Neural progenitor cell (in vitro differentiated cells): ENCODE data around the gene AFF3. TPM values are rescaled to one million over a fixed set of nuclear protein-coding genes. Genes with fewer than 3 reads are reported as not detected.

Source experiments
- DNase-seq: peaks from one replicate; pipeline ENCODE4 v3.0.0-alpha.2; 2016; ENCODE audit warnings: low spot score
- H2AFZ ChIP-seq: fragments of 200-600 bp; sonication (generic); replicated peaks from 2 replicates; pipeline ENCODE4 v1.6.1; 2016; ENCODE audit warnings: antibody characterized with exemption
- H3F3A ChIP-seq: fragments of 200-600 bp; sonication (generic); 2 replicates; pipeline ENCODE4 v1.6.1; 2016; ENCODE audit warnings: antibody characterized with exemption, low read depth
- H3K27ac ChIP-seq: fragments of 200-600 bp; sonication (generic); 2 replicates; pipeline ENCODE4 v1.5.1; 2016; ENCODE audit warnings: mild to moderate bottlenecking
- H3K27me3 ChIP-seq: fragments of 200-600 bp; sonication (generic); 2 replicates; pipeline ENCODE4 v1.6.1; 2016; ENCODE audit warnings: mild to moderate bottlenecking, moderate library complexity
- H3K36me3 ChIP-seq: fragments of 200-600 bp; sonication (generic); 2 replicates; pipeline ENCODE4 v1.5.1; 2016
- H3K4me1 ChIP-seq: fragments of 200-600 bp; sonication (generic); 2 replicates; pipeline ENCODE4 v1.6.1; 2016; ENCODE audit warnings: mixed run types
- H3K4me2 ChIP-seq: fragments of 200-600 bp; sonication (generic); 2 replicates; pipeline ENCODE4 v1.6.1; 2016
- H3K4me3 ChIP-seq: fragments of 200-600 bp; sonication (generic); 2 replicates; pipeline ENCODE4 v1.5.1; 2016
- H3K79me2 ChIP-seq: fragments of 200-600 bp; sonication (generic); 2 replicates; pipeline ENCODE4 v1.6.1; 2016; ENCODE audit warnings: low read depth
- H3K9ac ChIP-seq: fragments of 200-600 bp; sonication (generic); 2 replicates; pipeline ENCODE4 v1.6.1; 2016
- H3K9me3 ChIP-seq: fragments of 200-600 bp; sonication (generic); 2 replicates; pipeline ENCODE4 v1.5.1; 2016; ENCODE audit warnings: low read depth
- H4K20me1 ChIP-seq: fragments of 200-600 bp; sonication (generic); 2 replicates; pipeline ENCODE4 v1.6.1; 2016; ENCODE audit warnings: low read depth
- H3K27ac Mint-ChIP-seq: 3 replicates; pipeline ENCODE4 v1.8.0; 2021; ENCODE audit warnings: mixed read lengths
- H3K27me3 Mint-ChIP-seq: 2 replicates; pipeline ENCODE4 v1.8.0; 2022; ENCODE audit warnings: low read depth, mild to moderate bottlenecking, inconsistent platforms, moderate library complexity, mixed read lengths; ENCODE audit not compliant: insufficient read depth
- H3K36me3 Mint-ChIP-seq: 3 replicates; pipeline ENCODE4 v1.8.0; 2021; ENCODE audit warnings: mixed read lengths
- H3K4me1 Mint-ChIP-seq: 3 replicates; pipeline ENCODE4 v1.8.0; 2021; ENCODE audit warnings: mixed read lengths
- H3K4me3 Mint-ChIP-seq: 3 replicates; pipeline ENCODE4 v1.8.0; 2021; ENCODE audit warnings: mild to moderate bottlenecking, moderate library complexity, mixed read lengths
- H3K9me3 Mint-ChIP-seq: 3 replicates; pipeline ENCODE4 v1.8.0; 2020; ENCODE audit warnings: mixed read lengths
- CTCF ChIP-seq: fragments of 200-600 bp; sonication (generic); IDR thresholded peaks from 2 replicates; pipeline ENCODE4 v1.5.1; 2017; ENCODE audit warnings: antibody characterized with exemption, mild to moderate bottlenecking
- EZH2 ChIP-seq: fragments of 200-600 bp; sonication (generic); IDR thresholded peaks from 2 replicates; pipeline ENCODE4 v1.6.1; 2017; ENCODE audit warnings: antibody characterized with exemption, mild to moderate bottlenecking, moderate library complexity
- EZH2phosphoT487 ChIP-seq: fragments of 200-600 bp; sonication (generic); IDR thresholded peaks from 2 replicates; pipeline ENCODE4 v1.6.1; 2017; ENCODE audit warnings: antibody characterized with exemption
- total RNA-seq: library from RNA; depleted of rRNA; stranded (reverse); fragments of >200 nt; gene quantifications from 2 replicates; pipeline ENCODE4 v1.2.3, GENCODE V29; 2015; ENCODE audit warnings: low replicate concordance

Gene AFF3
- total RNA-seq, 1 donor from 2014 or later: 0.26 TPM

- DNase-seq: no peak
- Histone ChIP-seq H3K79me2 (no peaks in the 10 kb centered on the region), H3K36me3 (no peaks in the 10 kb centered on the region), H3K27me3 (no peaks in the 10 kb centered on the region), H4K20me1 (no peaks in the 10 kb centered on the region), H3K4me1 (peaks cover 13% of the 10 kb centered on the region), H3K9ac (no peak overlapping the region), H3K4me3 (no peak overlapping the region), H2AFZ (no peak overlapping the region), H3F3A (no peaks in the 10 kb centered on the region), H3K4me2 (no peak overlapping the region), H3K9me3 (no peaks in the 10 kb centered on the region), H3K27ac (no peak overlapping the region)
- TF ChIP-seq EZH2phosphoT487: no peak
- no peak for TF ChIP-seq EZH2
- TF ChIP-seq CTCF: no peak
- H3K4me3 Mint-ChIP-seq: no peak overlapping the region
- no peaks in the 10 kb centered on the region for H3K9me3 Mint-ChIP-seq
- no peak overlapping the region for H3K27ac Mint-ChIP-seq
- peaks cover 21% of the 10 kb centered on the region for H3K4me1 Mint-ChIP-seq
- H3K36me3 Mint-ChIP-seq: peaks cover 2% of the 10 kb centered on the region
- no peaks in the 10 kb centered on the region for H3K27me3 Mint-ChIP-seq
Observed at GRCh38 chr2:99956232-99957030, 186.0 kb downstream of the AFF3 start.

GRCh38 chr2:99953750-99954149 is 188.6 kb downstream of the AFF3 start:
- H3K9me3 Mint-ChIP-seq: no peaks in the 10 kb centered on the region
- H3K79me2 ChIP-seq: no peaks in the 10 kb centered on the region
- H3K27me3 Mint-ChIP-seq: no peaks in the 10 kb centered on the region

GRCh38 chr2:99949963-99950362 is 192.4 kb downstream of the AFF3 start:
- Mint-ChIP-seq H3K27ac (no peak overlapping the region), H3K4me1 (no peaks in the 10 kb centered on the region), H3K4me3 (no peak overlapping the region), H3K36me3 (no peaks in the 10 kb centered on the region), H3K27me3 (no peaks in the 10 kb centered on the region), H3K9me3 (no peaks in the 10 kb centered on the region)
- Histone ChIP-seq H3K36me3 (no peaks in the 10 kb centered on the region), H4K20me1 (no peaks in the 10 kb centered on the region), H2AFZ (no peak overlapping the region), H3K9ac (no peak overlapping the region), H3K79me2 (no peaks in the 10 kb centered on the region), H3K4me3 (no peak overlapping the region), H3K27ac (no peak overlapping the region), H3K4me2 (no peak overlapping the region), H3K4me1 (no peaks in the 10 kb centered on the region), H3K27me3 (no peaks in the 10 kb centered on the region), H3F3A (no peaks in the 10 kb centered on the region), H3K9me3 (no peaks in the 10 kb centered on the region)
- no peak for DNase-seq
- TF ChIP-seq EZH2 (no peak), CTCF (no peak), EZH2phosphoT487 (no peak)

More at GRCh38 chr2:99953750-99954149, 188.6 kb downstream of the AFF3 start:
- peaks cover 2% of the 10 kb centered on the region for H3K36me3 Mint-ChIP-seq
- Histone ChIP-seq H3K4me2 (no peak overlapping the region), H3F3A (no peaks in the 10 kb centered on the region), H3K9ac (no peak overlapping the region), H3K4me1 (peaks cover 4% of the 10 kb centered on the region), H3K36me3 (no peaks in the 10 kb centered on the region), H3K4me3 (no peak overlapping the region), H3K27me3 (no peaks in the 10 kb centered on the region), H2AFZ (no peak overlapping the region), H3K9me3 (no peaks in the 10 kb centered on the region), H4K20me1 (no peaks in the 10 kb centered on the region), H3K27ac (no peak overlapping the region)
- TF ChIP-seq EZH2 (no peak), CTCF (no peak), EZH2phosphoT487 (no peak)
- H3K4me1 Mint-ChIP-seq: peaks cover 10% of the 10 kb centered on the region
- no peak overlapping the region for H3K4me3 Mint-ChIP-seq
- no peak overlapping the region for H3K27ac Mint-ChIP-seq
- DNase-seq: no peak
